Subcutaneous abdominal adipose tissue (tissue), 5 donors: ENCODE data around the gene NEDD9.

Source experiments
- H3K27ac ChIP-seq: one replicate; pipeline ENCODE4 v1.7.0; 2013; ENCODE audit warnings: low read depth, mild to moderate bottlenecking, inconsistent platforms, low read length, moderate library complexity
- H3K27me3 ChIP-seq, 5 donors: one replicate each; pipeline ENCODE4 v1.7.0; 2013; ENCODE audit warnings: low read length in 5 of 5, inconsistent platforms in 1 of 5; ENCODE audit not compliant: control insufficient read depth in 5 of 5, insufficient read depth in 4 of 5
- H3K36me3 ChIP-seq, 5 donors: one replicate each; pipeline ENCODE4 v1.7.0; 2013; ENCODE audit warnings: low read length in 5 of 5; ENCODE audit not compliant: control insufficient read depth in 5 of 5, insufficient read depth in 5 of 5
- H3K4me1 ChIP-seq, 5 donors: one replicate each; pipeline ENCODE4 v1.7.0; 2013; ENCODE audit warnings: low read length in 5 of 5, mild to moderate bottlenecking in 3 of 5, moderate library complexity in 1 of 5; ENCODE audit not compliant: control insufficient read depth in 5 of 5, insufficient read depth in 5 of 5
- H3K4me3 ChIP-seq, 5 donors: one replicate each; pipeline ENCODE4 v1.7.0; 2013; ENCODE audit warnings: low read length in 5 of 5, low read depth in 1 of 5
- H3K9ac ChIP-seq, 5 donors: one replicate each; pipeline ENCODE4 v1.7.0; 2013; ENCODE audit warnings: low read length in 5 of 5, mild to moderate bottlenecking in 4 of 5, moderate library complexity in 3 of 5
- H3K9me3 ChIP-seq, 5 donors: one replicate each; pipeline ENCODE4 v1.7.0; 2013; ENCODE audit warnings: low read length in 5 of 5; ENCODE audit not compliant: control insufficient read depth in 5 of 5
- donor health status: healthy.
- donor health status: healthy.
- donor health status: healthy.
- donor health status: healthy.
- donor health status: healthy.

Gene NEDD9

DNA sequence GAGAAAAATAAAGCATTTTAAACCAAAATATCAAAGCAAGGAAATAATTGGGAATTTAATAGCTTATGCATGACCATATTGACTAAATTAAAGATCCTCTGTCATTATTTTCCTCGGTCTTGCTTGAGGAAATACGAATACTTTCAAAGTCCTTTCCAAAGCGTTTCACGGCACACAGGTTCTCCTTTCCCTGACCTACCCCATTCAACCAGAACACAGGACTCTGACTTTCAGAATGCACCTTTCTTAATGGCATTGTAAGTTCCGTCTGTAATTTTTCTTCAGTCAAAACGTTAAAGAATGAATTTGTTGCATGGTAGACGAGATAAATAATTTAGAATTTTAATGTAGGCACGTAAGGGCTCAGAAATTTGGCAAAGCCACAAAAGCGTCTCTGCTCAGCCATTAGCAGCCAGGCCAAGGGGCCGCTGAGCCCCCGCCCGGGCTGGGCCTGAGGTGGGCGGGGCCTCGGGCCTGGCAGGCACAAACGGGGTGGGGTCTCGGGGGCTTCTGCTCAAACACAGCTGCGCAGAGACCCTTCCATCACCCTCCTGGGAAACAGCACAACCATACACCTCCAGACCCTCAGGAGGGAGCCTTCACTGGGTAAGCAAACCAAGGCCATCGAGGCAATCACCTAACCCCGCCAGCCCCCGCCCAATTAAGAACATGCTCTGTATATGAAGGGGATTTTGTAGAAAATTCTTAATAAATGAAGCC lies 3.4 kb downstream of the NEDD9 start:
- Histone ChIP-seq H3K9ac (peak overlapping the region; percentile 48 to 95 (median 84)), H3K9me3 (no peaks in the 10 kb centered on the region), H3K4me1 (peaks cover 10 to 73% (median 62%) of the 10 kb centered on the region in 5 donors), H3K27me3 (no peaks in the 10 kb centered on the region), H3K4me3 (peak overlapping the region; percentile 95 to 100 (median 100)), H3K27ac (peak overlapping the region; percentile 92), H3K36me3 (peaks cover 0 to 2% (median 0%) of the 10 kb centered on the region in 5 donors)

- Histone ChIP-seq H3K4me1 (peaks cover 6 to 70% (median 56%) of the 10 kb centered on the region in 5 donors), H3K4me3 (peak overlapping the region in 3 of 5 donors; percentile 42 to 100 (median 98)), H3K27me3 (no peaks in the 10 kb centered on the region), H3K9me3 (no peaks in the 10 kb centered on the region), H3K36me3 (peaks cover 0 to 3% (median 2%) of the 10 kb centered on the region in 5 donors), H3K27ac (peak overlapping the region; percentile 19), H3K9ac (no peak overlapping the region)
Observed at GRCh38 chr6:11227698-11228097, 4.8 kb downstream of the NEDD9 start.

DNA sequence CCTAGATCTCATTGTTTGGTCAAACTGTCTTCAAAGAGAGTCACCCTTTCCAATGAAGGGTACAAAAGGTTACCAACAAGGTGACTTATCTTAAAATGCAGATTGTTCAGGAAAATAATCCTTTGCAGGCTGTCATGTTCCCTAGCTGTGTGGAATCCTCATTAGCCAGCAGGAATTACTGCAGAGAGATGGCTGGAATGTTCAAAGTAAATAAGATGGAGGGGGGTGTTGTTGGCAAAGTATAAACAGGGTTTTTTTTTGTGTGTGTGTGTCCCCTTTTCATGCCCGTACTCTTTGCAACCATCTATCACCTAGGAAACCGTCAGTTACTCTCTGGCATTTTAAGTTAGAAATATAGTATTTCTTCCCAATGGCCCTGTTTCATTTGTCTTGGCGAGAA lies 6.5 kb downstream of the NEDD9 start:
- peak overlapping the region; percentile 26 for H3K27ac ChIP-seq
- H3K36me3 ChIP-seq: peaks cover 0 to 4% (median 2%) of the 10 kb centered on the region in 5 donors
- peaks cover 6 to 70% (median 59%) of the 10 kb centered on the region in 5 donors for H3K4me1 ChIP-seq
- H3K27me3 ChIP-seq: no peaks in the 10 kb centered on the region
- no peak overlapping the region for H3K4me3 ChIP-seq
- no peaks in the 10 kb centered on the region for H3K9me3 ChIP-seq
- H3K9ac ChIP-seq: no peak overlapping the region

DNA sequence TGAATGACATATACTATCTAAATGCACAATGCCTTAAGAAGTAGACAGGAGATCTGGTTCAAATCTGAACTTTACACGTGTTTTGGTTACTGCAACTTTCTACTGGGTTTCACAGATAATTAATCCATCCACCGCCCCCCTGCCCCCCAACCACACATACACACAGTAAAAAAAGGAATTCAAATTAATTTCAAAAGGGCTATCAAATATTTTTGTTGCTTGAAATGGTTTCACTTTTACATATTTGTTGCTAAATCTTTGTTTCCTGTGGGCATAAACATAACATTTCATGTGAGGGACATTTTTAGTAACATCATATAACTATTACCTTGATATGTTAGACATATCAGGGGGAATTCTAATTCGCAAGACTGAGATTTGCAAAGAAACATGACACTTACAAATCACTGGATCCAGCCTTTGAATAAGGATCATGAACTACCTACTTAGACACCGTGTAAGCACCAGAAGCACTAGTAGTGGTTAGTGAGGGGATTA lies 7.5 kb downstream of the NEDD9 start:
- H3K36me3 ChIP-seq: peaks cover 0 to 9% (median 3%) of the 10 kb centered on the region in 5 donors
- peaks cover 6 to 74% (median 56%) of the 10 kb centered on the region in 5 donors for H3K4me1 ChIP-seq
- peak overlapping the region in 3 of 5 donors; percentile 5 to 19 (median 18) for H3K4me3 ChIP-seq
- no peaks in the 10 kb centered on the region for H3K9me3 ChIP-seq
- peak overlapping the region; percentile 86 for H3K27ac ChIP-seq
- H3K9ac ChIP-seq: no peak overlapping the region
- no peaks in the 10 kb centered on the region for H3K27me3 ChIP-seq

GRCh38 chr6:11224252-11224965 lies 8.1 kb downstream of the NEDD9 start:
- Histone ChIP-seq H3K27me3 (no peaks in the 10 kb centered on the region), H3K36me3 (peaks cover 0 to 9% (median 3%) of the 10 kb centered on the region in 5 donors), H3K4me3 (peak overlapping the region in 3 of 5 donors; percentile 5 to 19 (median 18)), H3K27ac (peak overlapping the region; percentile 86), H3K9me3 (no peaks in the 10 kb centered on the region), H3K9ac (peak overlapping the region in 2 of 5 donors; percentile 11 to 49), H3K4me1 (peaks cover 7 to 78% (median 59%) of the 10 kb centered on the region in 5 donors)

- H3K9ac ChIP-seq: peak overlapping the region in 1 of 5 donors; percentile 49
- no peak overlapping the region for H3K4me3 ChIP-seq
- H3K27me3 ChIP-seq: no peaks in the 10 kb centered on the region
- peaks cover 13 to 85% (median 63%) of the 10 kb centered on the region in 5 donors for H3K4me1 ChIP-seq
- peaks cover 0 to 9% (median 3%) of the 10 kb centered on the region in 5 donors for H3K36me3 ChIP-seq
- H3K27ac ChIP-seq: peak overlapping the region; percentile 86
- H3K9me3 ChIP-seq: no peaks in the 10 kb centered on the region
Observed at GRCh38 chr6:11223286-11223864, 9.1 kb downstream of the NEDD9 start.

GRCh38 chr6:11222385-11223277 lies 9.8 kb downstream of the NEDD9 start:
- H3K27me3 ChIP-seq: no peaks in the 10 kb centered on the region
- peaks cover 18 to 90% (median 69%) of the 10 kb centered on the region in 5 donors for H3K4me1 ChIP-seq
- peaks cover 0 to 9% (median 3%) of the 10 kb centered on the region in 5 donors for H3K36me3 ChIP-seq
- no peak overlapping the region for H3K4me3 ChIP-seq
- no peak overlapping the region for H3K9ac ChIP-seq
- peak overlapping the region; percentile 86 for H3K27ac ChIP-seq
- no peaks in the 10 kb centered on the region for H3K9me3 ChIP-seq

- H3K27ac ChIP-seq: peak overlapping the region; percentile 86
- H3K27me3 ChIP-seq: no peaks in the 10 kb centered on the region
- no peaks in the 10 kb centered on the region for H3K9me3 ChIP-seq
- peaks cover 19 to 90% (median 66%) of the 10 kb centered on the region in 5 donors for H3K4me1 ChIP-seq
- H3K9ac ChIP-seq: peak overlapping the region in 1 of 5 donors; percentile 5
- peaks cover 0 to 9% (median 3%) of the 10 kb centered on the region in 5 donors for H3K36me3 ChIP-seq
- no peak overlapping the region for H3K4me3 ChIP-seq
Observed at GRCh38 chr6:11221623-11222384, 10.7 kb downstream of the NEDD9 start.
